Stimulated activated CD8-positive, alpha-beta memory T cell treated with anti-CD3 and anti-CD28 coated beads, Interleukin-7, amount 100 ng/mL, for 48 hours (primary cell): ENCODE data around the gene ANKRD52.

Source experiments
- DNase-seq, 2 donors: peaks; one replicate each; pipeline ENCODE4 v3.0.0-alpha.2; 2020; ENCODE audit warnings: low read depth in 1 of 2; ENCODE audit errors: extremely low read depth in 1 of 2

ANKRD52 gene

GRCh38 chr12:56242986-56243385, 15.2 kb downstream of the ANKRD52 start:
- DNase-seq: no peak

GRCh38 chr12:56241424-56242303, 16.5 kb downstream of the ANKRD52 start:
- DNase-seq: no peak

- DNase-seq: no peak
These were observed 20.6 kb downstream of the ANKRD52 start for GRCh38 chr12:56237552-56237951.

- no peak for DNase-seq
These were observed 21.2 kb downstream of the ANKRD52 start for GRCh38 chr12:56236985-56237384.

- DNase-seq: no peak
These were observed 22.1 kb downstream of the ANKRD52 start for GRCh38 chr12:56236091-56236490.

- no peak for DNase-seq
These were observed 23.3 kb downstream of the ANKRD52 start for GRCh38 chr12:56234746-56235436.

- DNase-seq: no peak
These were observed 27.0 kb downstream of the ANKRD52 start for GRCh38 chr12:56231184-56231582.

GRCh38 chr12:56230432-56231183, 27.6 kb downstream of the ANKRD52 start:
- DNase-seq: no peak

GRCh38 chr12:56229916-56230431, 28.2 kb downstream of the ANKRD52 start, which contains the start of gene SLC39A5:
Gene SLC39A5 (plus strand): TSS chr12:56230051. CDS start chr12:56231275, 1,224 bp downstream.
- DNase-seq: no peak

GRCh38 chr12:56229082-56229481, 29.1 kb downstream of the ANKRD52 start:
- no peak for DNase-seq

- DNase-seq: no peak
These were observed 33.2 kb downstream of the ANKRD52 start for GRCh38 chr12:56224954-56225353.

- peak; percentile 94 to 96 for DNase-seq
These were observed 34.0 kb downstream of the ANKRD52 start, which contains the start of gene NABP2 for GRCh38 chr12:56224102-56224701. Gene NABP2 (plus strand): TSS chr12:56224342. CDS start chr12:56224857, 515 bp downstream.

GRCh38 chr12:56223571-56224101, 34.5 kb downstream of the ANKRD52 start:
- no peak for DNase-seq

GRCh38 chr12:56222531-56222895, 35.7 kb downstream of the ANKRD52 start:
- DNase-seq: no peak

- DNase-seq: peak; percentile 73 to 86
These were observed 36.2 kb downstream of the ANKRD52 start, which contains the start of gene RNF41 for GRCh38 chr12:56221757-56222530. Gene RNF41 (minus strand): TSS chr12:56221922. CDS start chr12:56214047, 7,875 bp downstream.

- no peak for DNase-seq
These were observed 36.9 kb downstream of the ANKRD52 start for GRCh38 chr12:56221232-56221756.

GRCh38 chr12:56220611-56221231, 37.5 kb downstream of the ANKRD52 start:
- DNase-seq: no peak

- no peak for DNase-seq
These were observed 38.3 kb downstream of the ANKRD52 start for GRCh38 chr12:56219840-56220239.

GRCh38 chr12:56216461-56216860, 41.7 kb downstream of the ANKRD52 start:
- no peak for DNase-seq
